H1 (cell line): ENCODE measurements around the gene ROBO2. TPM values are rescaled to one million over a fixed set of nuclear protein-coding genes. Genes with fewer than 3 reads are reported as not detected.

Experiments
- CTCF ChIA-PET: fragments of 300-600 bp; sonication (Branson Sonifier 250); formaldehyde crosslinking; loops from one replicate; lab custom pipeline; 2021; ENCODE audit not compliant: partially characterized antibody; lab: Charles Lee
- POLR2A ChIA-PET: fragments of 300-600 bp; sonication (Branson Sonifier 250); formaldehyde crosslinking; loops from one replicate; lab custom pipeline; 2021; ENCODE audit warnings: inconsistent platforms; ENCODE audit not compliant: partially characterized antibody; lab: Charles Lee
- DNase-seq, 2 experiments: peaks; one replicate each; pipeline versions ENCODE4 v3.0.0 to v3.0.0-alpha.2; 2010 to 2022; ENCODE audit warnings: low spot score in 2 of 2, low read depth in 1 of 2, mixed read lengths in 1 of 2
- FAIRE-seq: peaks from 2 replicates; lab custom pipeline; 2011; peaks lifted over from hg19 to GRCh38; lab: Jason Lieb, UNC
- H2AFZ ChIP-seq: 2 replicates; pipeline ENCODE4 v1.8.1; 2012; ENCODE audit warnings: low read length, inconsistent platforms
- H2AK5ac ChIP-seq: 2 replicates; pipeline ENCODE4 v1.6.1; 2013; ENCODE audit warnings: low read depth, low read length
- H2BK120ac ChIP-seq: replicated peaks from 2 replicates; pipeline ENCODE3; 2013; ENCODE audit warnings: low read depth, low read length, inconsistent platforms
- H2BK12ac ChIP-seq: 2 replicates; pipeline ENCODE4 v1.6.1; 2013; ENCODE audit warnings: low read depth, low read length
- H2BK15ac ChIP-seq: 2 replicates; pipeline ENCODE4 v1.6.1; 2013; ENCODE audit warnings: low read length
- H2BK20ac ChIP-seq: 2 replicates; pipeline ENCODE4 v1.6.1; 2013; ENCODE audit warnings: low read length
- H2BK5ac ChIP-seq: 2 replicates; pipeline ENCODE4 v1.6.1; 2013; ENCODE audit warnings: low read depth, low read length
- H3K14ac ChIP-seq: 2 replicates; pipeline ENCODE4 v1.6.1; 2013; ENCODE audit warnings: inconsistent platforms; ENCODE audit not compliant: insufficient read length
- H3K18ac ChIP-seq: 2 replicates; pipeline ENCODE4 v1.6.1; 2013; ENCODE audit warnings: low read length; ENCODE audit errors: extremely low read depth
- H3K23ac ChIP-seq: 2 replicates; pipeline ENCODE4 v1.6.1; 2013; ENCODE audit warnings: inconsistent platforms; ENCODE audit not compliant: insufficient read length
- H3K23me2 ChIP-seq: 2 replicates; pipeline ENCODE4 v1.6.1; 2013; ENCODE audit warnings: low read depth, low read length
- H3K27ac ChIP-seq: 2 replicates; pipeline ENCODE4 v1.6.1; 2011; ENCODE audit warnings: low read depth, low read length, inconsistent platforms
- H3K27me3 ChIP-seq, 4 experiments: replicated peaks in 1 of 4; 1 replicate in 1 of 4; 2 replicates in 3 of 4; pipeline versions ENCODE4 v1.6.1 to v1.8.1; 2011 to 2013; ENCODE audit warnings: low read length in 3 of 4, mild to moderate bottlenecking in 3 of 4, inconsistent platforms in 2 of 4, mixed read lengths in 2 of 4, moderate library complexity in 1 of 4; ENCODE audit not compliant: control insufficient read depth in 3 of 4, insufficient read depth in 3 of 4; ENCODE audit errors: extremely low read depth in 1 of 4
- H3K36me3 ChIP-seq, 4 experiments: 2 replicates each; pipeline versions ENCODE4 v1.6.1 to v1.8.1; 2011 to 2013; ENCODE audit warnings: mild to moderate bottlenecking in 4 of 4, low read length in 3 of 4, moderate library complexity in 2 of 4, control low read depth in 1 of 4, inconsistent platforms in 1 of 4; ENCODE audit not compliant: insufficient read depth in 4 of 4, control insufficient read depth in 2 of 4
- H3K4ac ChIP-seq: replicated peaks from 2 replicates; pipeline ENCODE3; 2013; ENCODE audit warnings: low read length, low read depth, mixed read lengths, inconsistent platforms; ENCODE audit not compliant: insufficient read length
- H3K4me1 ChIP-seq, 4 experiments: replicated peaks in 1 of 4; 1 replicate in 1 of 4; 2 replicates in 3 of 4; pipeline versions ENCODE4 v1.6.1 to v1.8.1; 2011 to 2013; ENCODE audit warnings: low read length in 3 of 4, inconsistent platforms in 2 of 4, mixed read lengths in 1 of 4; ENCODE audit not compliant: insufficient read depth in 4 of 4, control insufficient read depth in 3 of 4
- H3K4me2 ChIP-seq, 2 experiments: 2 replicates each; pipeline versions ENCODE4 v1.6.1 to v1.8.1; 2011 to 2013; ENCODE audit warnings: low read depth in 2 of 2, low read length in 2 of 2, control low read depth in 1 of 2, inconsistent platforms in 1 of 2, mild to moderate bottlenecking in 1 of 2; ENCODE audit not compliant: insufficient read depth in 1 of 2
- H3K4me3 ChIP-seq, 4 experiments: fragments of 200-600, 300-600 bp in 1 of 4; sonication (generic), shearing (Covaris generic), sonication (Bioruptor Twin) in 1 of 4; 2 replicates each; pipeline versions ENCODE4 v1.5.1 to v1.8.1; 2011 to 2016; ENCODE audit warnings: low read length in 4 of 4, low read depth in 3 of 4, control low read depth in 2 of 4, inconsistent platforms in 2 of 4, mild to moderate bottlenecking in 2 of 4, mixed read lengths in 1 of 4, moderate library complexity in 1 of 4; ENCODE audit not compliant: insufficient read depth in 2 of 4; ENCODE audit errors: extremely low read depth in 1 of 4
- H3K56ac ChIP-seq: replicated peaks from 2 replicates; pipeline ENCODE3; 2013; ENCODE audit warnings: low read depth, mild to moderate bottlenecking, mixed read lengths, low read length, inconsistent platforms; ENCODE audit not compliant: insufficient read length
- H3K79me1 ChIP-seq: 2 replicates; pipeline ENCODE4 v1.6.1; 2013; ENCODE audit warnings: low read depth, low read length, control low read depth
- H3K79me2 ChIP-seq, 2 experiments: 2 replicates each; pipeline versions ENCODE4 v1.6.1 to v1.8.1; 2012 to 2013; ENCODE audit warnings: low read length in 2 of 2, mild to moderate bottlenecking in 2 of 2, inconsistent platforms in 1 of 2; ENCODE audit not compliant: insufficient read depth in 2 of 2, control insufficient read depth in 1 of 2
- H3K9ac ChIP-seq, 4 experiments: replicated peaks in 1 of 4; 1 replicate in 1 of 4; 2 replicates in 3 of 4; pipeline versions ENCODE4 v1.6.1 to v1.8.1; 2011 to 2013; ENCODE audit warnings: low read depth in 3 of 4, low read length in 3 of 4, control low read depth in 2 of 4, mild to moderate bottlenecking in 2 of 4, moderate library complexity in 2 of 4, inconsistent platforms in 1 of 4; ENCODE audit errors: extremely low read depth in 1 of 4
- H3K9me3 ChIP-seq, 2 experiments: 2 replicates each; pipeline versions ENCODE4 v1.6.1 to v1.8.1; 2012 to 2013; ENCODE audit warnings: mild to moderate bottlenecking in 2 of 2, moderate library complexity in 2 of 2, control low read depth in 1 of 2, inconsistent platforms in 1 of 2, low read depth in 1 of 2, low read length in 1 of 2, mixed read lengths in 1 of 2; ENCODE audit not compliant: insufficient read depth in 2 of 2
- H4K20me1 ChIP-seq, 2 experiments: replicated peaks in 1 of 2; 2 replicates each; pipeline versions ENCODE3 to v1.8.1; 2011 to 2013; ENCODE audit warnings: inconsistent platforms in 2 of 2, low read length in 2 of 2, mild to moderate bottlenecking in 1 of 2; ENCODE audit not compliant: insufficient read depth in 2 of 2, control insufficient read depth in 1 of 2
- H4K5ac ChIP-seq: 2 replicates; pipeline ENCODE4 v1.6.1; 2013; ENCODE audit warnings: low read length, low read depth, mixed read lengths, inconsistent platforms; ENCODE audit not compliant: insufficient read length
- H4K8ac ChIP-seq: 2 replicates; pipeline ENCODE4 v1.8.0; 2013; ENCODE audit warnings: mild to moderate bottlenecking, moderate library complexity, low read length, inconsistent platforms; ENCODE audit not compliant: insufficient read depth; ENCODE audit errors: extremely low read depth
- H4K91ac ChIP-seq: replicated peaks from 2 replicates; pipeline ENCODE3; 2013; ENCODE audit warnings: low read length, mixed read lengths, inconsistent platforms; ENCODE audit not compliant: insufficient read length
- ATF2 ChIP-seq: IDR thresholded peaks from 2 replicates; pipeline ENCODE4 v1.6.1; 2012; ENCODE audit warnings: low read length, inconsistent platforms
- CHD2 ChIP-seq: IDR thresholded peaks from 2 replicates; pipeline ENCODE4 v1.6.1; 2012; ENCODE audit warnings: low read length, improper control_type of control experiment
- NANOG ChIP-seq: IDR thresholded peaks from 2 replicates; pipeline ENCODE4 v1.6.1; 2011; ENCODE audit warnings: low read length, low read depth, mild to moderate bottlenecking, inconsistent platforms; ENCODE audit not compliant: insufficient read depth, poor library complexity, severe bottlenecking
- RAD21 ChIP-seq, 2 experiments: IDR thresholded peaks in 1 of 2; conservative IDR thresholded peaks in 1 of 2; 2 replicates each; pipeline ENCODE4 v1.6.1; 2011; ENCODE audit warnings: low read depth in 2 of 2, low read length in 2 of 2, improper control_type of control experiment in 1 of 2, inconsistent platforms in 1 of 2, mild to moderate bottlenecking in 1 of 2, moderate library complexity in 1 of 2
- SP1 ChIP-seq: IDR thresholded peaks from 2 replicates; pipeline ENCODE4 v1.6.1; 2011; ENCODE audit warnings: low read depth, low read length
- TBP ChIP-seq: IDR thresholded peaks from 2 replicates; pipeline ENCODE4 v1.6.1; 2011; ENCODE audit warnings: low read depth, low read length, improper control_type of control experiment
- WGBS, 2 experiments: shearing (Covaris generic) in 1 of 2; methylation state at CpG; one replicate each; pipeline versions ENCODE4 v1.1.6 to v1.1.7; 2013 to 2015; ENCODE audit warnings: low lambda C conversion rate in 2 of 2, mixed read lengths in 2 of 2, inconsistent platforms in 1 of 2, low coverage in 1 of 2, missing lambda C conversion rate in 1 of 2; ENCODE audit not compliant: insufficient replicate concordance in 2 of 2, insufficient coverage in 1 of 2, insufficient read length in 1 of 2; ENCODE audit errors: extremely low coverage in 1 of 2, missing lambda C conversion rate in 1 of 2; 5-methylcytosine and 5-hydroxymethylcytosine counted together
- polyA plus RNA-seq, 7 experiments: library from polyadenylated mRNA; depleted of rRNA in 3 of 7; stranded (reverse) in 5 of 7; unstranded in 2 of 7; fragments of >200 nt in 5 of 7; fragments of 200-250 nt in 2 of 7; gene quantifications; 1 replicate in 5 of 7; 2 replicates in 1 of 7; 4 replicates in 1 of 7; pipeline versions ENCODE4 v1.2.1 to v1.2.3, GENCODE V29; 2011 to 2013; ENCODE audit warnings: missing spikeins in 2 of 7, mixed read lengths in 2 of 7
- total RNA-seq: library from RNA; stranded (reverse); fragmentation: NEBNext Ultra II Directional; extraction: Animal tissue kit (Norgen Biotek cat#: 25700); gene quantifications from 2 replicates; pipeline ENCODE4 v1.2.1, GENCODE V29; 2021

ROBO2 gene
- total and polyA plus RNA-seq, 2 of the 8 experiments (the other 6 are each of a cell fraction or from before 2014, with no cell fraction given) = 1.5 to 2.9 TPM

GRCh38 chr3:77489216-77489615 lies 449.3 kb downstream of the ROBO2 start:
- CTCF ChIA-PET = no interaction called here
- WGBS, 2 experiments = 52% methylated on average over 1 of the region's 1 CpG; no CpG with 5 or more reads in 1 of the 2 experiments
- no peak for FAIRE-seq

More at GRCh38 chr3:77489216-77489615, 449.3 kb downstream of the ROBO2 start:
- Histone ChIP-seq H3K9me3 (peaks cover 0 to 5% of the 10 kb centered on the region in 2 experiments; a peak in 2 of 4 replicates), H3K79me1 (no peaks in the 10 kb centered on the region), H2AFZ (no peak overlapping the region), H4K5ac (no peak overlapping the region), H2BK12ac (no peak overlapping the region), H2BK120ac (no peak overlapping the region), H2BK5ac (no peak overlapping the region), H4K91ac (no peak overlapping the region), H3K9ac (no peak overlapping the region), H3K23me2 (no peaks in the 10 kb centered on the region; the same call in 1 of the 2 replicates), H3K18ac (no peak overlapping the region), H3K4ac (no peak overlapping the region), H3K36me3 (no peaks in the 10 kb centered on the region), H3K79me2 (no peaks in the 10 kb centered on the region), H3K56ac (no peak overlapping the region), H3K4me1 (peaks cover 0 to 4% (median 2%) of the 10 kb centered on the region in 4 experiments; a peak in 2 of 7 replicates), H3K27ac (no peak overlapping the region), H2BK15ac (no peak overlapping the region), H4K20me1 (no peaks in the 10 kb centered on the region), H4K8ac (no peak overlapping the region), H3K27me3 (no peaks in the 10 kb centered on the region), H2AK5ac (no peak overlapping the region), H3K14ac (no peak overlapping the region), H3K4me3 (no peak overlapping the region), H3K23ac (no peak overlapping the region), H2BK20ac (no peak overlapping the region), H3K4me2 (no peak overlapping the region)
- POLR2A ChIA-PET = no interaction called here
- no peak for TF ChIP-seq CHD2
- TF ChIP-seq ATF2 = no peak
- TF ChIP-seq SP1 = no peak
- peak; percentile 30 for TF ChIP-seq NANOG
- TF ChIP-seq RAD21 (IDR thresholded peaks at IDR 0.05 in 1 of 2, conservative IDR thresholded peaks at IDR 0.05 in 1 of 2; ENCODE audit: low read depth in 2 of 2, low read length in 2 of 2) = no peak
- TF ChIP-seq TBP = no peak
- DNase-seq = no peak
